GM10266 (cell line): ENCODE measurements around the gene PLK1.

Source experiments
- DNase-seq: peaks from one replicate; pipeline ENCODE4 v3.0.0; 2012; ENCODE audit errors: extremely low spot score
- CTCF ChIP-seq: IDR thresholded peaks from 2 replicates; pipeline ENCODE4 v1.5.1; 2012; ENCODE audit warnings: mild to moderate bottlenecking, low read depth; ENCODE audit not compliant: control insufficient read depth, insufficient read depth; ENCODE audit errors: missing control alignments

The PLK1 gene

GRCh38 chr16:23642246-23642774 is 36.4 kb upstream of the PLK1 start:
- TF ChIP-seq CTCF = no peak
- no peak for DNase-seq

- no peak for DNase-seq
- TF ChIP-seq CTCF = no peak
Measured at GRCh38 chr16:23650674-23651416, 27.8 kb upstream of the PLK1 start.

- TF ChIP-seq CTCF = no peak
- no peak for DNase-seq
Measured at GRCh38 chr16:23651943-23652468, 26.7 kb upstream of the PLK1 start.

GRCh38 chr16:23663918-23664317 is 14.8 kb upstream of the PLK1 start:
- DNase-seq = no peak
- no peak for TF ChIP-seq CTCF

GRCh38 chr16:23666571-23667354 is 11.9 kb upstream of the PLK1 start:
- no peak for TF ChIP-seq CTCF
- DNase-seq = no peak

- no peak for DNase-seq
- TF ChIP-seq CTCF = no peak
Measured at GRCh38 chr16:23667355-23667659, 11.4 kb upstream of the PLK1 start.

- TF ChIP-seq CTCF = no peak
- no peak for DNase-seq
Measured at GRCh38 chr16:23668225-23668624, 10.5 kb upstream of the PLK1 start.
